A549 (cell line): ENCODE results near the gene AAK1. TPM values are rescaled to one million over a fixed set of nuclear protein-coding genes. Genes with fewer than 3 reads are reported as not detected.

Experiments
- ATAC-seq, 2 experiments: fragments of 200-7000 bp in 1 of 2; fragments of >200 bp in 1 of 2; cut with Nextera tagmentation in 1 of 2; cut with Tn5 transposase in 1 of 2; 3 replicates each; pipeline versions ENCODE4 v1.8.0 to v1.9.1; 2018 to 2020; ENCODE audit warnings: mild to moderate bottlenecking in 1 of 2, moderate library complexity in 1 of 2
- CTCF ChIA-PET: fragments of 300-600 bp; sonication (Branson Sonifier 250); formaldehyde crosslinking; extraction: SDS; loops from one replicate; lab custom pipeline; 2021; ENCODE audit warnings: antibody characterized with exemption, inconsistent platforms; lab: Yijun Ruan, JAX
- POLR2A ChIA-PET: fragments of 350-600 bp; formaldehyde crosslinking; extraction: SDS; loops from one replicate; lab custom pipeline; 2021; ENCODE audit warnings: antibody characterized with exemption, inconsistent platforms; lab: Yijun Ruan, JAX
- DNase-seq, 2 experiments: peaks; one replicate each; pipeline versions ENCODE4 v3.0.0 to v3.0.0-alpha.2; 2011 to 2016; ENCODE audit warnings: low read depth in 1 of 2, low spot score in 1 of 2
- FAIRE-seq: peaks from 2 replicates; lab custom pipeline; 2011; peaks lifted over from hg19 to GRCh38; lab: Jason Lieb, UNC
- H3K27ac ChIP-seq, 2 experiments: fragments of >200 bp; sonication (Bioruptor Twin); formaldehyde crosslinking; 3 replicates each; pipeline ENCODE4 v1.5.1; 2016 to 2017
- H3K4me1 ChIP-seq: fragments of >200 bp; sonication (Bioruptor Twin); formaldehyde crosslinking; 3 replicates; pipeline ENCODE4 v1.6.1; 2016
- H3K4me2 ChIP-seq: fragments of >200 bp; sonication (Bioruptor Twin); formaldehyde crosslinking; 3 replicates; pipeline ENCODE4 v1.6.1; 2016
- H3K4me3 ChIP-seq: fragments of >200 bp; sonication (Bioruptor Twin); formaldehyde crosslinking; 3 replicates; pipeline ENCODE4 v1.5.1; 2016
- H3K9me3 ChIP-seq: fragments of >200 bp; sonication (Bioruptor Twin); formaldehyde crosslinking; 3 replicates; pipeline ENCODE4 v1.6.1; 2016
- ATOH8 ChIP-seq: fragments of 250-450 bp; sonication (Bioruptor Pico); IDR thresholded peaks from 2 replicates; pipeline ENCODE4 v1.5.0; 2020; ENCODE audit warnings: low read depth, mild to moderate bottlenecking, moderate library complexity
- CBX8 ChIP-seq: fragments of 200-600 bp; sonication (generic); IDR thresholded peaks from 2 replicates; pipeline ENCODE4 v1.6.1; 2016
- CHD4 ChIP-seq: fragments of 200-600 bp; sonication (generic); IDR thresholded peaks from 2 replicates; pipeline ENCODE4 v1.6.1; 2016; ENCODE audit warnings: antibody characterized with exemption, mild to moderate bottlenecking, borderline replicate concordance
- CTCF ChIP-seq: fragments of >200 bp; sonication (Bioruptor Twin); formaldehyde crosslinking; IDR thresholded peaks from 3 replicates; pipeline ENCODE4 v1.5.1; 2016
- ELK1 ChIP-seq: fragments of 150-350 bp; IDR thresholded peaks from 2 replicates; pipeline ENCODE4 v1.6.1; 2014; ENCODE audit warnings: low read depth, mild to moderate bottlenecking, low read length
- FOXS1 ChIP-seq: fragments of 250-450 bp; sonication (Bioruptor Pico); IDR thresholded peaks from 2 replicates; pipeline ENCODE4 v1.5.0; 2020; ENCODE audit warnings: mild to moderate bottlenecking, moderate library complexity
- HOXA7 ChIP-seq: fragments of 250-450 bp; sonication (Bioruptor Pico); IDR thresholded peaks from 2 replicates; pipeline ENCODE4 v1.5.0; 2020; ENCODE audit warnings: mild to moderate bottlenecking, moderate library complexity
- HOXB5 ChIP-seq: fragments of 250-450 bp; sonication (Bioruptor Pico); IDR thresholded peaks from 2 replicates; pipeline ENCODE4 v1.5.0; 2020; ENCODE audit warnings: mild to moderate bottlenecking, moderate library complexity
- JUN ChIP-seq, 2 experiments: fragments of >200 bp; sonication (Bioruptor Twin); formaldehyde crosslinking; IDR thresholded peaks; 2 replicates in 1 of 2; 3 replicates in 1 of 2; pipeline ENCODE4 v1.6.1; 2016 to 2017
- JUNB ChIP-seq: fragments of >200 bp; sonication (Bioruptor Twin); formaldehyde crosslinking; IDR thresholded peaks from 2 replicates; pipeline ENCODE4 v1.6.1; 2016
- MYC ChIP-seq: IDR thresholded peaks from 2 replicates; pipeline ENCODE4 v1.6.1; 2012; ENCODE audit warnings: mild to moderate bottlenecking, inconsistent platforms, low read length, improper control_type of control experiment, borderline replicate concordance
- POLR2AphosphoS2 ChIP-seq: conservative IDR thresholded peaks from 2 replicates; pipeline ENCODE4 v1.6.1; 2012; ENCODE audit warnings: low read length, improper control_type of control experiment, inconsistent platforms
- RAD21 ChIP-seq, 2 experiments: fragments of >200 bp in 1 of 2; sonication (Bioruptor Twin) in 1 of 2; formaldehyde crosslinking in 1 of 2; IDR thresholded peaks in 1 of 2; conservative IDR thresholded peaks in 1 of 2; 2 replicates in 1 of 2; 3 replicates in 1 of 2; pipeline ENCODE4 v1.6.1; 2012 to 2018; ENCODE audit warnings: inconsistent platforms in 1 of 2
- SMC3 ChIP-seq: fragments of >200 bp; sonication (Bioruptor Twin); formaldehyde crosslinking; IDR thresholded peaks from 3 replicates; pipeline ENCODE4 v1.6.1; 2018; ENCODE audit warnings: inconsistent platforms
- WGBS: methylation state at CpG from one replicate; pipeline ENCODE4 v1.1.6; 2017; ENCODE audit errors: missing lambda C conversion rate; 5-methylcytosine and 5-hydroxymethylcytosine counted together
- polyA plus RNA-seq, 4 experiments: library from polyadenylated mRNA; depleted of rRNA in 3 of 4; stranded (reverse); fragments of >200 nt; fragmentation: RNase III in 1 of 4; extraction: RNeasy Plus Mini Kit Qiagen cat#74134 plus additional on column Dnase treatment in 1 of 4; gene quantifications; 2 replicates in 3 of 4; 3 replicates in 1 of 4; pipeline ENCODE4 v1.2.3, GENCODE V29; 2011 to 2017

AAK1 gene
- polyA plus RNA-seq, 2 of the 4 experiments (the other 2 are of a cell fraction): 15.9 to 25.7 TPM

- TF ChIP-seq ELK1 (no peak), CTCF (no peak), HOXA7 (CRISPR knock-in tag) (no peak), HOXB5 (no peak)
These were observed 59.2 kb downstream of the AAK1 start (continued) for GRCh38 chr2:69584127-69584889.

GRCh38 chr2:69583321-69583833 lies 60.2 kb downstream of the AAK1 start:
- CTCF ChIA-PET: interaction anchor here (1.0 to 3.3 kb wide), 10 partner anchors 10 to 133 kb away, joined by 3 to 29 read pairs (median 6); no protein-coding TSS in a partner anchor
- no peak for FAIRE-seq
- Histone ChIP-seq H3K4me1 (peaks cover 32% of the 10 kb centered on the region), H3K27ac (peak overlapping the region in 1 of 2 experiments; percentile 76; a peak in 3 of 6 replicates)
- POLR2A ChIA-PET: no interaction called here
- WGBS: 88% methylated on average over 3 of the region's 3 CpGs
- TF ChIP-seq FOXS1 (CRISPR knock-in tag) (no peak), HOXB5 (no peak), ATOH8 (CRISPR knock-in tag) (no peak), RAD21 (conservative IDR thresholded peaks at IDR 0.05 in 1 of 2, IDR thresholded peaks at IDR 0.05 in 1 of 2) (no peak), CBX8 (no peak)
- TF ChIP-seq, all 56 proteins: peak for 0
- no peak for DNase-seq
- H3K9me3 ChIP-seq: no peaks in the 10 kb centered on the region
- H3K4me2 ChIP-seq: peak overlapping the region; percentile 71
- ATAC-seq: peak in 1 of 2 experiments; percentile 19; a peak in 1 of 6 replicates
- H3K4me3 ChIP-seq: no peak overlapping the region

GRCh38 chr2:69582582-69583176 lies 60.9 kb downstream of the AAK1 start:
- no peaks in the 10 kb centered on the region for H3K9me3 ChIP-seq
- peak overlapping the region; percentile 54 to 76 for H3K27ac ChIP-seq
- no peak for TF ChIP-seq HOXB5
- no peak for TF ChIP-seq POLR2AphosphoS2
- no peak for TF ChIP-seq SMC3
- TF ChIP-seq CBX8: no peak
- TF ChIP-seq MYC: no peak
- no peak for TF ChIP-seq JUNB
- TF ChIP-seq JUN (IDR thresholded peaks at IDR 0.05): no peak
- TF ChIP-seq CHD4: no peak
- ChIA-PET POLR2A (no interaction called here), CTCF (interaction anchor here (1.0 to 3.3 kb wide), 10 partner anchors 9 to 134 kb away, joined by 3 to 29 read pairs (median 6); no protein-coding TSS in a partner anchor)
- DNase-seq: no peak
- ATAC-seq: peak in 1 of 2 experiments; percentile 45; a peak in 3 of 6 replicates
- 34% methylated on average over 3 of the region's 3 CpGs for WGBS
- H3K4me2 ChIP-seq: peak overlapping the region; percentile 71
- FAIRE-seq: peak; percentile 49
- H3K4me1 ChIP-seq: peaks cover 32% of the 10 kb centered on the region
- no peak overlapping the region for H3K4me3 ChIP-seq
